Body of pancreas (tissue), 4 donors: Measurements from ENCODE around the gene TMBIM6. TPM values are rescaled to one million over a fixed set of nuclear protein-coding genes. Genes with fewer than 3 reads are reported as not detected.

Experiments
- ATAC-seq: fragments of 150-250 bp; one replicate; pipeline ENCODE4 v1.9.1; 2016
- DNase-seq, 4 donors: peaks; one replicate each; pipeline ENCODE4 v3.0.0-alpha.2; 2019
- H3K27ac ChIP-seq, 4 donors: fragments of 200-600 bp; sonication (generic); 1 replicate in 3 of 4; 2 replicates in 1 of 4; pipeline versions ENCODE4 v1.5.1 to v1.6.1; 2016 to 2019; ENCODE audit warnings: mild to moderate bottlenecking in 1 of 4, mixed read lengths in 1 of 4, moderate library complexity in 1 of 4
- H3K27me3 ChIP-seq, 2 donors: fragments of 200-600 bp; sonication (generic); one replicate each; pipeline ENCODE4 v1.6.0; 2016; ENCODE audit warnings: mild to moderate bottlenecking in 1 of 2
- H3K36me3 ChIP-seq, 2 donors: fragments of 200-600 bp; sonication (generic); replicated peaks in 1 of 2; 2 replicates each; pipeline ENCODE4 v1.5.1; 2016; ENCODE audit warnings: low read depth in 2 of 2; ENCODE audit not compliant: insufficient read depth in 1 of 2
- H3K4me1 ChIP-seq: fragments of 200-600 bp; sonication (generic); one replicate; pipeline ENCODE4 v1.6.0; 2016
- H3K4me3 ChIP-seq, 2 donors: fragments of 200-600 bp; sonication (generic); 1 replicate in 1 of 2; 2 replicates in 1 of 2; pipeline ENCODE4 v1.5.1; 2016 to 2019
- H3K9me3 ChIP-seq, 3 donors: fragments of 200-600 bp; sonication (generic); 1 replicate in 2 of 3; 2 replicates in 1 of 3; pipeline ENCODE4 v1.5.1; 2016
- POLR2A ChIP-seq, 3 donors: fragments of 450-650 bp; IDR thresholded peaks; one replicate each; pipeline ENCODE4 v1.6.1; 2016; ENCODE audit warnings: antibody characterized with exemption in 3 of 3, mild to moderate bottlenecking in 2 of 3
- WGBS, 2 donors: methylation state at CpG; one replicate each; pipeline ENCODE4 v1.1.5; 2017; 5-methylcytosine and 5-hydroxymethylcytosine counted together
- intact Hi-C: fragments of 100-400 bp; cut with DNase I; formaldehyde crosslinking; loops from one replicate; pipeline ENCODE4 v1.15.1; 2023
- total RNA-seq, 2 donors: library from RNA; depleted of rRNA; stranded (reverse); fragments of >200 nt; gene quantifications; one replicate each; pipeline ENCODE4 v1.1.0, GENCODE V29; 2016
- TF ChIP-seq, protein P1 (sequence below), 7 experiments: fragments of 450-650 bp in 4 of 7; fragments of 200-600 bp in 3 of 7; sonication (generic) in 3 of 7; IDR thresholded peaks; one replicate each; pipeline ENCODE4 v1.5.1; 2016 to 2019; ENCODE audit warnings: antibody characterized with exemption in 7 of 7

TMBIM6 gene
- total RNA-seq, 2 donors from 2014 or later: 234 to 256 TPM

DNA sequence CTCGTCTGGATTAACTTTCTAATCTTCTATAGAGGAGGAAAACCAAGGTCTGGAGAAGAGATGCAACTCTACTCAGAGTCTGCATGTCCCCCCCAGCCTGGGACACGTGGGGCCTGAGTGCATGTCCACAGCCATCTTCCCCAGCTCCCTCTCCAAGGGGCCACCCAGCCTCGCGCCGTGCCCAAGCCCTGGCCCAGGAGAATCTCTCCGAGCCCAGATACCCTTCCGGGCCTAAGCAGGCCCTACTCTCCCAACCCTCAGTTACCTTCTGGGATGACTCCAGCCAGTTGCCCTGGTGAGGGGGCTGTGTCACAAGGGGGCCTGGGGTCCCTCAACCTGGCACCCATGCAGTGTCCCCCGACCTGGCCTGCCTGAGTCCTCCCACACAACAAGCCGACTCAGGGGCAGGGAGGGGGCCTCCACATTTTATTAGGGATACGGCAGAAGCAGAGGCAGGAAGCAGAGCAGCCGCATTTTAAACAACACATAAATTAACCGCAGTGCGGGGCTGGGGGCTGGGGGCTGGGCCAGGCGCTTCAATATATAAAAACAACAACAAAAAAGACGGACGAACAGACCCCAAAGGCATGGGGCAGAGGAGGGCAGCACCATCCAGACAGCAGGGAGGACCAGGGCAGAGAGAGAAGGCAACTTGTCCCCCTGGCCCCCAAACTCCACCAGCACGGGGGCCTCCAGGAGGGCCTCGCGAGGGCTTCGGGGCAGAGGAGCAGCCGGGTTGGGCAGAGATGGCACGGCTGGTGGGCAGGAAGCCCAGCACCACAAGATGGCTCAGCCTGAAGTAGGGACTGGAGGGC is 49.6 kb downstream of the TMBIM6 start:
- TF ChIP-seq, protein P1, sequence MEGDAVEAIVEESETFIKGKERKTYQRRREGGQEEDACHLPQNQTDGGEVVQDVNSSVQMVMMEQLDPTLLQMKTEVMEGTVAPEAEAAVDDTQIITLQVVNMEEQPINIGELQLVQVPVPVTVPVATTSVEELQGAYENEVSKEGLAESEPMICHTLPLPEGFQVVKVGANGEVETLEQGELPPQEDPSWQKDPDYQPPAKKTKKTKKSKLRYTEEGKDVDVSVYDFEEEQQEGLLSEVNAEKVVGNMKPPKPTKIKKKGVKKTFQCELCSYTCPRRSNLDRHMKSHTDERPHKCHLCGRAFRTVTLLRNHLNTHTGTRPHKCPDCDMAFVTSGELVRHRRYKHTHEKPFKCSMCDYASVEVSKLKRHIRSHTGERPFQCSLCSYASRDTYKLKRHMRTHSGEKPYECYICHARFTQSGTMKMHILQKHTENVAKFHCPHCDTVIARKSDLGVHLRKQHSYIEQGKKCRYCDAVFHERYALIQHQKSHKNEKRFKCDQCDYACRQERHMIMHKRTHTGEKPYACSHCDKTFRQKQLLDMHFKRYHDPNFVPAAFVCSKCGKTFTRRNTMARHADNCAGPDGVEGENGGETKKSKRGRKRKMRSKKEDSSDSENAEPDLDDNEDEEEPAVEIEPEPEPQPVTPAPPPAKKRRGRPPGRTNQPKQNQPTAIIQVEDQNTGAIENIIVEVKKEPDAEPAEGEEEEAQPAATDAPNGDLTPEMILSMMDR (IDR thresholded peaks at IDR 0.05): no peak
- DNase-seq: no peak
- intact Hi-C loops: no loop called here
- 84 to 89% methylated on average over 19 to 21 of the region's 22 CpGs for WGBS, 2 donors
- Histone ChIP-seq H3K4me3 (no peak overlapping the region), H3K36me3 (no peaks in the 10 kb centered on the region), H3K9me3 (no peaks in the 10 kb centered on the region), H3K27ac (no peak overlapping the region), H3K27me3 (no peaks in the 10 kb centered on the region), H3K4me1 (no peaks in the 10 kb centered on the region)
- no peak for ATAC-seq

DNA sequence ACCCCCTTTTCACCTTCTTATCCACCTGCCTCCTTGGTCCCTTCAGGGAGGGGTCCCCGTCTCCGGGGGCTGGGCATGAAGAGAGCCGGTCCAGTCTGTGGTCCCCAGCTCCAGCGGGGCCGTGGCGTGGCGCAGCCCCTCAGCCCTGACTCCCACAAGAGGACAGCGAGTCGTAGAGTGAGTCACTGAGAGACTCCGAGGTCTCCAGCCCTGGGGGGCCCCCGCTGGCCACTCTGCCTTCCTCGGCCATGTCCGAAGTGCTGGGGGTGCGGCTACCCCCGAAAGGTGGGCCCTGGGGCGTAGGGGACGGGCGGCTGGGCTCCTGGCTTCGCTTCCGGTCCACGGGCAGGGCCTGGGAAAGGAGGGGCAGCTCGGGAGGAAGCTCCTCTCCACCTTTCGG is 50.3 kb downstream of the TMBIM6 start:
- DNase-seq (no peak), ATAC-seq (no peak)
- 92 to 96% methylated on average over 10 to 22 of the region's 23 CpGs for WGBS, 2 donors
- Histone ChIP-seq H3K4me1 (no peaks in the 10 kb centered on the region), H3K36me3 (peaks cover 0 to under 1% of the 10 kb centered on the region in 2 donors), H3K27ac (no peak overlapping the region), H3K9me3 (no peaks in the 10 kb centered on the region), H3K4me3 (no peak overlapping the region), H3K27me3 (no peaks in the 10 kb centered on the region)
- intact Hi-C loops: no loop called here
- TF ChIP-seq, protein P1 (IDR thresholded peaks at IDR 0.05): no peak
- no peak for TF ChIP-seq POLR2A (IDR thresholded peaks at IDR 0.05)

DNA sequence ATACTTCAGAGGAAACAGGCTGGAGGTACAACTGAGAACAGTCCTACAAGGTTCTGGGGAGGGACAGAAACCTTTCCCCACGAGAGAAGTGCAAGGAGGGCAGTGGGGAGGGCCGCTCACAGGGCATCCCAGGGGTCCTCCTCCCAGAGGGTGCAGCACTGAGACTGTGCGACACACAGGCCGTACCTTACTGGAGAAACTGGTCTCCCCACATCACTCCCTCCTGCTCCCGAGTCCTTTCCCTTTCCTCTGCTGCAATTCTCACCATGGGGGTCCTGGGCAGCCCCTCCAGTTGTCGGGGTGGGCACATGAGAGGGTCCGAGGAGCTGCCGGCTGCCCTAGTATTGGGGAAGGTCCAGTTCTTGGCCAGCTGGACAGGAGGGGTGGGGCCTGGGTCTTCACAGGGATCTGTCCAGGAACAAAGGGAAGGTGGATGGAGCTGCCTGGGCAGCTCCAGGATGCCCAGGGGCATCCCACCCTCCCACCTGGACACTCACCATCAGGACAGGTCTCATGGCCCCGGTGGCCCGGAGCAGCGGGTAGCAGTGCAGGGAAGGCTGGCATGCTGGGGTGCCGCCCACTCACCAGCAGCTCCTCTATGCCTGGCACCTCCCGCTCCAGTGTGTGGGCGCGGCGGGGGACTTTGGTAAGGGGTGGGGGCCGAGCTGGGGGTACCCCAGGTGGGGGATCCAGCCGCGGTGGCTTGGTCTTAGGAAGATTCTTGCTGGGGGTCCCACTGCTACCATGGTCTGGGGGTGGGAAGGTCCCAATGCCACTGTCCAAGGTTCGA is 51.0 kb downstream of the TMBIM6 start:
- H3K9me3 ChIP-seq: no peaks in the 10 kb centered on the region
- whole genome bisulfite sequencing, 2 donors: 93% methylated on average over 11 to 18 of the region's 20 CpGs
- ATAC-seq: no peak
- H3K4me3 ChIP-seq: no peak overlapping the region
- intact Hi-C loops: no loop called here
- no peak overlapping the region for H3K27ac ChIP-seq
- H3K27me3 ChIP-seq: no peaks in the 10 kb centered on the region
- TF ChIP-seq, protein P1 (IDR thresholded peaks at IDR 0.05): no peak
- TF ChIP-seq POLR2A (IDR thresholded peaks at IDR 0.05): no peak
- peaks cover 0 to 3% of the 10 kb centered on the region in 2 donors for H3K36me3 ChIP-seq
- H3K4me1 ChIP-seq: no peaks in the 10 kb centered on the region
- DNase-seq: no peak

DNA sequence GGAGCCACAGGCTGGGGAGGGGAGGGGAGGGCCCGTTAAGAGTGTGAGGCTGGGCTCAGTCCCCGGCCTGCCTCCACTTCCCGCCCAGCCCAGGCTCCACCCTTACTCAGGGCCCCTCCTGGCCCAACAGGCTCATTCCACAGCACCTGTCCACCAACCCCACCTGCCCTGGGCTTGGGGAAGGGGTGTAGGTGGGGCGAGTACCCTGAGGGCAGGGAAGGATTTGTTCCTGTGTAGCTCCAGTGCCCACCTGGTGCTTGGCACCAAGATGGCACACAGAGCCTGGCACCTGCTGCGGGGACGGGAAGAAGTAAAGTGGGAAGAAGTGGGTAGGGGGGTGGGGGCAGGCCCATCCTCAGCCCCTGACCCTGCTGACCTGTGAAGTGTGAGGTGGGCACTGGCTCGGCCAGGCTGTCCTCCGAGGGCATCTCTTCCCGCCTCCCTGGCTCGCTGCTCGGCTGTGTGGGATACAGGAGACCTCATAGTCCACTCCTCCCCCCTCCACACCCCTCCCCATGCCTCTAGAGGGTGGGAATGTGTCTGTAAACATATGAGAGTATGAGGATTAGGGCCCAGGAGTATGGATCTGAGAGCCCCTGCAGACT is 51.7 kb downstream of the TMBIM6 start:
- 87 to 93% methylated on average over 5 to 11 of the region's 11 CpGs for WGBS, 2 donors
- Histone ChIP-seq H3K27me3 (no peaks in the 10 kb centered on the region), H3K4me3 (no peak overlapping the region), H3K36me3 (peaks cover 0 to 8% of the 10 kb centered on the region in 2 donors), H3K9me3 (no peaks in the 10 kb centered on the region), H3K27ac (no peak overlapping the region), H3K4me1 (no peaks in the 10 kb centered on the region)
- TF ChIP-seq, protein P1 (IDR thresholded peaks at IDR 0.05): no peak
- no peak for TF ChIP-seq POLR2A (IDR thresholded peaks at IDR 0.05)
- no peak for DNase-seq
- no peak for ATAC-seq
- intact Hi-C loops: no loop called here
